GM19372 (cell line): ENCODE measurements around the gene MAPK13.
"Not testable (repeated sequence)": the region's sequence is repeated elsewhere in the genome, so short reads cannot be mapped to it uniquely, and the experiment has no call there.

Experiments
- ATAC-seq: cut with Tn5 transposase; IDR thresholded peaks from one replicate; pipeline ENCODE4 v1.9.1; 2021; ENCODE audit warnings: mild to moderate bottlenecking, low read depth, moderate library complexity; ENCODE audit not compliant: unreplicated experiment

MAPK13 gene

GRCh38 chr6:36129941-36130666 lies at the start of gene MAPK13:
Gene MAPK13 (plus strand): TSS chr6:36130513. CDS start chr6:36130583, 70 bp downstream.
- ATAC-seq = no peak

GRCh38 chr6:36082318-36082717 lies 48.0 kb upstream of the MAPK13 start:
- ATAC-seq = no peak

- ATAC-seq = no peak
Measured at GRCh38 chr6:36083446-36083845, 46.9 kb upstream of the MAPK13 start.

GRCh38 chr6:36088204-36088603 lies 42.1 kb upstream of the MAPK13 start:
- not testable (repeated sequence) for ATAC-seq

GRCh38 chr6:36089048-36089447 lies 41.3 kb upstream of the MAPK13 start:
- no peak for ATAC-seq

GRCh38 chr6:36094238-36094637 lies 36.1 kb upstream of the MAPK13 start:
- no peak for ATAC-seq

GRCh38 chr6:36094753-36095496 lies 35.4 kb upstream of the MAPK13 start:
- ATAC-seq = no peak

- ATAC-seq = no peak
Measured at GRCh38 chr6:36095497-36096391, 34.6 kb upstream of the MAPK13 start.

- no peak for ATAC-seq
Measured at GRCh38 chr6:36098253-36098919, 31.9 kb upstream of the MAPK13 start.

GRCh38 chr6:36098920-36099647 lies 31.2 kb upstream of the MAPK13 start:
- no peak for ATAC-seq

GRCh38 chr6:36099869-36100483 lies 30.3 kb upstream of the MAPK13 start:
- ATAC-seq = no peak

GRCh38 chr6:36101691-36102090 lies 28.6 kb upstream of the MAPK13 start:
- no peak for ATAC-seq

- no peak for ATAC-seq
Measured at GRCh38 chr6:36102853-36103252, 27.5 kb upstream of the MAPK13 start.

- no peak for ATAC-seq
Measured at GRCh38 chr6:36104836-36105235, 25.5 kb upstream of the MAPK13 start.

GRCh38 chr6:36109092-36109491 lies 21.2 kb upstream of the MAPK13 start:
- ATAC-seq = no peak

- ATAC-seq = no peak
Measured at GRCh38 chr6:36110050-36110449, 20.3 kb upstream of the MAPK13 start.

GRCh38 chr6:36110863-36111262 lies 19.4 kb upstream of the MAPK13 start:
- ATAC-seq = no peak

- no peak for ATAC-seq
Measured at GRCh38 chr6:36111526-36111925, 18.8 kb upstream of the MAPK13 start.

- ATAC-seq = no peak
Measured at GRCh38 chr6:36113049-36113448, 17.3 kb upstream of the MAPK13 start.
